CD4-positive, alpha-beta memory T cell (primary cell): ENCODE data around the gene PNCK. TPM values are rescaled to one million over a fixed set of nuclear protein-coding genes. Genes with fewer than 3 reads are reported as not detected.
"Not testable (repeated sequence)": the region's sequence is repeated elsewhere in the genome, so short reads cannot be mapped to it uniquely, and the experiment has no call there.

ENCODE experiments used
- CTCF ChIA-PET: fragments of 350-600 bp; sonication (Branson Sonifier 250); formaldehyde crosslinking; loops from one replicate; lab custom pipeline; 2021; ENCODE audit warnings: inconsistent platforms; ENCODE audit not compliant: partially characterized antibody; lab: Charles Lee
- POLR2A ChIA-PET: fragments of 350-600 bp; sonication (Branson Sonifier 250); formaldehyde crosslinking; loops from one replicate; lab custom pipeline; 2021; ENCODE audit not compliant: partially characterized antibody; lab: Charles Lee
- DNase-seq, 5 donors: peaks; one replicate each; pipeline versions ENCODE4 v3.0.0 to v3.0.0-alpha.2; 2020 to 2022; ENCODE audit warnings: mixed read lengths in 1 of 5
- H3K27ac ChIP-seq: one replicate; pipeline ENCODE4 v1.7.0; 2013; ENCODE audit warnings: low read depth, low read length
- H3K27me3 ChIP-seq: 2 replicates; pipeline ENCODE4 v1.7.0; 2013; ENCODE audit warnings: mild to moderate bottlenecking, low read length, moderate library complexity; ENCODE audit not compliant: insufficient read depth
- H3K36me3 ChIP-seq: 2 replicates; pipeline ENCODE4 v1.7.0; 2013; ENCODE audit warnings: mild to moderate bottlenecking, low read length, moderate library complexity; ENCODE audit not compliant: insufficient read depth
- H3K4me1 ChIP-seq: 2 replicates; pipeline ENCODE4 v1.7.0; 2013; ENCODE audit warnings: mild to moderate bottlenecking, low read length, moderate library complexity; ENCODE audit not compliant: insufficient read depth
- H3K4me3 ChIP-seq, 2 donors: one replicate each; pipeline ENCODE4 v1.7.0; 2013; ENCODE audit warnings: low read length in 2 of 2, mild to moderate bottlenecking in 1 of 2
- H3K9me3 ChIP-seq, 2 donors: one replicate each; pipeline ENCODE4 v1.7.0; 2013; ENCODE audit warnings: low read length in 2 of 2, control low read depth in 1 of 2; ENCODE audit not compliant: control insufficient read depth in 1 of 2
- H3K27ac Mint-ChIP-seq, 7 donors: one replicate each; pipeline ENCODE4 v1.8.0; 2020 to 2021; ENCODE audit warnings: mixed read lengths in 7 of 7, mild to moderate bottlenecking in 6 of 7, inconsistent platforms in 3 of 7, moderate library complexity in 3 of 7
- H3K27me3 Mint-ChIP-seq, 2 donors: one replicate each; pipeline ENCODE4 v1.8.0; 2020 to 2021; ENCODE audit warnings: mixed read lengths in 2 of 2
- H3K36me3 Mint-ChIP-seq, 2 donors: one replicate each; pipeline ENCODE4 v1.8.0; 2020 to 2021; ENCODE audit warnings: mixed read lengths in 2 of 2, inconsistent platforms in 1 of 2, mild to moderate bottlenecking in 1 of 2
- H3K4me1 Mint-ChIP-seq, 4 donors: one replicate each; pipeline ENCODE4 v1.8.0; 2020 to 2021; ENCODE audit warnings: mixed read lengths in 4 of 4, mild to moderate bottlenecking in 1 of 4
- H3K4me3 Mint-ChIP-seq, 8 donors: one replicate each; pipeline ENCODE4 v1.8.0; 2020 to 2021; ENCODE audit warnings: mixed read lengths in 8 of 8, mild to moderate bottlenecking in 7 of 8, moderate library complexity in 6 of 8, inconsistent platforms in 3 of 8
- H3K9me3 Mint-ChIP-seq, 8 donors: one replicate each; pipeline ENCODE4 v1.8.0; 2020 to 2021; ENCODE audit warnings: mixed read lengths in 8 of 8, mild to moderate bottlenecking in 5 of 8, inconsistent platforms in 3 of 8, moderate library complexity in 1 of 8
- intact Hi-C: fragments of 100-400 bp; cut with micrococcal nuclease; formaldehyde crosslinking; loops from one replicate; pipeline ENCODE4 v1.15.1; 2023
- polyA plus RNA-seq, 2 donors: library from polyadenylated mRNA; unstranded; fragments of 300-500 nt; fragmentation: Illumina TruSeq; gene quantifications; one replicate each; pipeline ENCODE4 v1.2.3, GENCODE V29; 2021
- total RNA-seq, 2 experiments: library from RNA; stranded (reverse); gene quantifications; one replicate each; pipeline ENCODE4 v1.2.3, GENCODE V29; 2021

Gene PNCK
- total and polyA plus RNA-seq, 4 experiments from 2014 or later, result not detected

DNA sequence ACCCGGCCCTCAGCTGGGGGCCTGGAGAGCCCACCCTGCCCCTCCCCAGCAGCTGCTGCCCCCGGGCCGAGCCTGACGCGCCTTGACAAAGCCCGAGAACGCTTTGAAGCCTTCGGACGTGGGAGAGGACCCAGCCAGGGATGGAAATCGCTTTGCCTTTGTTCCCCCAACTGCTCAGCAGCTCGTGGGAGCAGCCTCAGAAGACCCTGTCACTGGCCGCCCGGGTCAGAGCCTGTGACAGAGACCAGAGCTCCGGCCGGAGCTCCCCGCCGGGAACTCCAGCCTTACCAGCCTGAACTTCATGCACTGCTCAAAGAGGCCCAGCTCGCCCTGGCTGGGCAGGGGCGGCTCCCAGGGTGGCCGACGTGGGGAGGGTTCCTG lies 11.5 kb upstream of the PNCK start:
- no peaks in the 10 kb centered on the region for H3K27me3 ChIP-seq
- Mint-ChIP-seq H3K27ac (no peak overlapping the region), H3K9me3 (peaks cover 0 to 1% (median 0%) of the 10 kb centered on the region in 8 donors), H3K27me3 (no peaks in the 10 kb centered on the region), H3K4me3 (no peak overlapping the region), H3K4me1 (no peaks in the 10 kb centered on the region), H3K36me3 (no peaks in the 10 kb centered on the region)
- CTCF ChIA-PET, result interaction anchor here (0.6 to 1.6 kb wide), 4 partner anchors 23 to 743 kb away, joined by 3 to 4 read pairs (median 3); no protein-coding TSS in a partner anchor
- POLR2A ChIA-PET, result interaction anchor here (0.6 kb wide), 2 partner anchors 38 to 57 kb away, joined by 3 read pairs; no protein-coding TSS in a partner anchor
- H3K27ac ChIP-seq, result no peak overlapping the region
- H3K36me3 ChIP-seq, result no peaks in the 10 kb centered on the region
- no peak overlapping the region for H3K4me3 ChIP-seq
- H3K9me3 ChIP-seq, result no peaks in the 10 kb centered on the region
- no peaks in the 10 kb centered on the region for H3K4me1 ChIP-seq
- no peak for DNase-seq
- intact Hi-C loops, result loop anchor here (5.0 kb wide), 2 partner anchors 37 to 267 kb away; partner anchors contain the start of genes ABCD1 and BCAP31

DNA sequence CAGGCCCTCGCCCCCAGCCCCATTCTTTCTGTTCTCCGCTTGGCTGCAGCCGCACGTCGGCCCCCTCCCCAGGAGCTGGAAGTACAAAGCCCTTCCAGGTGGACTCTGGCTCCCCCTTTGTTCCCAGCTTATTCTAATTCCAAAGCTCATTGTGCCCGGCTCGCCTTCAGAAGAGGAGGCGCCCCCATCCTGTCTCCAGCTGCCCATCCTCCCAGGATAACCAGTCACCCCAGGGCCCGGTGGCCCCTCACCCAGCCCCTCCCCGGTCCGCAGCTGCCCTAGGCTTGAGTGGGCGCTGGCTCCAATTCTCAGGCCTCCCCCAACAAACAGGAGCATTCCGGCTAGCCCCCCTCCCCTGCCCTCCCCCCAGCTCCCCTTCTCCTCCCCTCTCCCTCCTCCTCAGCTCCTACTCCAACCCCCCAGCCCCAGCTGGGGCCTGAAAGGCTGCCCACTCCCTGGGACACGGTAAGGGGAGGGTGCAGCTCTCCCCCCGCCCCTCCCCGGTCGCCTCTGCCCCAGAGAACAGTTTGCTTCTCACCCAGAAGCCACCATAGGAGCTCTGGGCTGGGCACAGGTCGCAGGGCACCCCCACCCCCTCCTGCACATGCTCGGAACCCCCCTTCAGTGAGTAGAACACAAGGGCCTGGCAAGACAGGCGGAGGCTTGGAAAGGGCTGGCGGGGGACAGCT lies 11.0 kb upstream of the PNCK start:
- no peaks in the 10 kb centered on the region for H3K4me1 Mint-ChIP-seq
- peak in 1 of 5 donors; percentile 17 for DNase-seq
- Histone ChIP-seq H3K27ac (no peak overlapping the region), H3K27me3 (no peaks in the 10 kb centered on the region), H3K9me3 (no peaks in the 10 kb centered on the region), H3K36me3 (no peaks in the 10 kb centered on the region), H3K4me3 (no peak overlapping the region), H3K4me1 (no peaks in the 10 kb centered on the region)
- H3K27ac Mint-ChIP-seq, result no peak overlapping the region
- POLR2A ChIA-PET, result interaction anchor here (0.6 kb wide), 2 partner anchors 38 to 56 kb away, joined by 3 read pairs; no protein-coding TSS in a partner anchor
- H3K36me3 Mint-ChIP-seq, result no peaks in the 10 kb centered on the region
- intact Hi-C loops, result loop anchor here (5.0 kb wide), 2 partner anchors 38 to 268 kb away; partner anchors contain the start of genes ABCD1 and BCAP31
- H3K4me3 Mint-ChIP-seq, result no peak overlapping the region
- peaks cover 0 to 1% (median 0%) of the 10 kb centered on the region in 8 donors for H3K9me3 Mint-ChIP-seq
- H3K27me3 Mint-ChIP-seq, result peaks cover 0 to 2% of the 10 kb centered on the region in 2 donors
- CTCF ChIA-PET, result interaction anchor here (0.6 to 1.6 kb wide), 5 partner anchors 8 to 743 kb away, joined by 3 to 4 read pairs (median 3); no protein-coding TSS in a partner anchor

DNA sequence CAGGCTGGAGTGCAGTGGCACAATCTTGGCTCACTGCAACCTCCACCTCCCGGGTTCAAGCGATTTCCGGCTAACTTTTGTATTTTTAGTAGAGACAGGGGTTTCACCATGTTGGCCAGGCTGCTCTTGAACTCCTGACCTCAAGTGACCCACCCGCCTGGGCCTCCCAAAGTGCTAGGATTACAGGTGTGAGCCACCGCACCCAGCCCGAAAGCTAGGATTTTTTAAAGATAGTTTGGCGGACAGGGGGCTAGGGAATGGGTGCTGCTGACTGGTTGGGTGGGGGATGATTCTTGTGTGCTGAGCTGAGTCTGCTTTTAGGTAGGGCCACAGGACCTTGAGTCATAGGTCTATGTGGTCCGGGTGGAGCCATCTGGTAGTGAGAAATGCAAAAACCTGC lies 9.9 kb upstream of the PNCK start:
- intact Hi-C loops, CTCF ChIA-PET, H3K9me3 Mint-ChIP-seq, H3K36me3 ChIP-seq, H3K9me3 ChIP-seq, H3K36me3 Mint-ChIP-seq, DNase-seq, H3K4me1 Mint-ChIP-seq, H3K27me3 Mint-ChIP-seq, H3K4me3 Mint-ChIP-seq, POLR2A ChIA-PET, H3K4me1 ChIP-seq, H3K27ac ChIP-seq, H3K4me3 ChIP-seq, H3K27me3 ChIP-seq, H3K27ac Mint-ChIP-seq: not testable (repeated sequence)

DNA sequence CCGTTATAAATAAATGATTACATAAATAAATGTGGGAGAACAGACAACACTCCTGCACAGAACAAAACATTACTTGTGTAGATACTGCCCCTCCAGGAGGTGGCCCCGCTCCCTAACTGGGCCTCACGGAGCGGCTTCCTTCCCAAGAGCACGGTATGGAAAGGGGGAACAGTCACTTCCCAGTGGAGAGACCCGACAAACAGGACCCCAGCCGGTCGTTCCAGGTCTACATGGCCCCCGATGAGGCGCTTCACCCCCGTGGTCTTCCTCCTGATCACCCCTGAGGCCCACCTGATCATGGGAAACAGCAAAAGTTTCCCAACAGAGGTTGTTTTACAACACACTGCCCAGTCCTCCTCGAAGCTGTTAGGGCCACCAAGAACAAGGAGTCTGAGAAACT lies 7.6 kb upstream of the PNCK start:
- peaks cover under 1 to 2% of the 10 kb centered on the region in 2 donors for H3K27me3 Mint-ChIP-seq
- no peak for DNase-seq

DNA sequence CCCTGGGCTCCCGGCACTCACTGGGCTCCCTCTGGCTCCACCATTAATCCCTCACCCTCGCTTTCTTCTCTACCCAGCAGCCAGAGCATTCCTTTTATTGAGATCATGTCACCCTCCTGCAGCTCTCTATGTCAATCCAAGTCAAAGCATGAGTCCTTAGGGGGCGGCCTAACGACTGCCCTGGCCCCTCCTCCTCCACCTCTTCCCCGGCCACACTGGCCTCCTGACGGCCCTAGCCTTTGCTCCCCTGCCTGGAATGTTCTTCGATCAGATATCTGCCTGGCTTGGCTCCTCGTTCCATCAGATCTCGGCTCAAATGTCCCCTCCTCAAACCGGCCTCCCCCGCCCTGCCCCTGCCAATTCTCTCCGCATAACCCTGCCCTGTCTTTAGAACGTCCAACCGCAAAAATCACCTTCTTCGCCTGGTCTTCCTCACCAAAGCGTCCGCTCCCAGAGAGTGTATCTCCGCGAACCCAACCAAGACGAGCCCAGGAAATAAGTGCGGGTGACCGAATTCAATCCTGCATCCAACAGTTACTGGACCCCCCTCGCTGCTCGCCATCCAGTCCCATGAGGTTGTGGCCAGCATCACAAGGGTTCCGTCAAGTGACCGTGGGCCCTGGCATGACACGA lies 722 bp upstream of the PNCK start:
- H3K27me3 Mint-ChIP-seq, result peaks cover 14 to 16% of the 10 kb centered on the region in 2 donors
- Histone ChIP-seq H3K4me1 (no peaks in the 10 kb centered on the region), H3K36me3 (no peaks in the 10 kb centered on the region), H3K27ac (no peak overlapping the region), H3K9me3 (no peaks in the 10 kb centered on the region), H3K27me3 (no peaks in the 10 kb centered on the region), H3K4me3 (no peak overlapping the region)
- ChIA-PET CTCF (no interaction called here), POLR2A (no interaction called here)
- no peaks in the 10 kb centered on the region for H3K9me3 Mint-ChIP-seq
- peaks cover 0 to 7% (median 2%) of the 10 kb centered on the region in 4 donors for H3K4me1 Mint-ChIP-seq
- no peaks in the 10 kb centered on the region for H3K36me3 Mint-ChIP-seq
- intact Hi-C loops, result no loop called here
- DNase-seq, result no peak
- peak overlapping the region in 4 of 8 donors; percentile 32 to 66 (median 43) for H3K4me3 Mint-ChIP-seq
- peak overlapping the region in 1 of 7 donors; percentile 3 for H3K27ac Mint-ChIP-seq

More for the DNA sequence above, 7.6 kb upstream of the PNCK start:
- POLR2A ChIA-PET, result no interaction called here
- H3K27ac Mint-ChIP-seq, result no peak overlapping the region
- Histone ChIP-seq H3K27ac (no peak overlapping the region), H3K4me1 (no peaks in the 10 kb centered on the region), H3K27me3 (no peaks in the 10 kb centered on the region), H3K9me3 (no peaks in the 10 kb centered on the region), H3K4me3 (no peak overlapping the region), H3K36me3 (no peaks in the 10 kb centered on the region)
- CTCF ChIA-PET, result no interaction called here
- no peak overlapping the region for H3K4me3 Mint-ChIP-seq
- intact Hi-C loops, result no loop called here
- peaks cover 0 to 1% (median 0%) of the 10 kb centered on the region in 8 donors for H3K9me3 Mint-ChIP-seq
- H3K36me3 Mint-ChIP-seq, result no peaks in the 10 kb centered on the region
- H3K4me1 Mint-ChIP-seq, result no peaks in the 10 kb centered on the region

DNA sequence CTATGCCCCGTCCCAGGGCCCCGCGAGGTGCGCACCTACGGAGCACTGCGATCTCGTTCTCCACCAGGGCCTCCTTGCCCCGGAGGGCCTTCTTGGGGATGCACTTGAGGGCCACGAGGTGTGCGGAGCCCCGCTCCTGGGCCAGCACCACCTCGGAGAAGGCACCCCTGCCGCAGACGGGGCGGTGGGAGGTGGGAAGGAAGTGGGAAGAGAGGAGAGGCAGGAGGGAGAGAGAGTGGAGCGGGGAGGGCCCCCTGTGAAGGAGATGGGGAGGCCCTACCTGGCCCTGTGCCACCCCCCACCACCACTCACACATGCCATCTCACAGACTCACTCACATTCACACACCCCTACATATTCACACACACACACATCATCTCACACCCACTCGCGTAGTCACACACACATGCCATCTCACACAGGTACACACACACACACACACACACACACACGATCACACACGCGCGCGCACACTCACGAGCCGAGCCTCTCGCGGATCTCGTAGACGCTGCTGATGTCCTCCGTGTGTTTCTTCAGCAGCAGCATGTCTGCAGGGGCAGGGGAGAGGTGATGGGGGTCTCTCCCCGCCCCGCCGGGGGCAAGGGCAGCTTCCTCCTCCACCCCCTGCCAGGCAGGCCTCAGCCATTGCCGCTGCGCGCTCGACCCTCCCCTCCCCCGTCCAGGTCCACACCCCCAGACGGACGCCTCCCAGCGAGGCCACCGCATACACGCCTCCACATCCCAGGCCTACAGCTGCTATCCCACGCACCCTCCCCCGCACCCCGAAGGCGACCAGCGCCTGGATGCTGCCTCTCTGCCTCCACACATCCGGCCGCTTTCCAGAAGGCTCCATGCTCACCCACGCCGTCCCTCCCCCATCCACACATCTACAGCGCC lies 834 bp downstream of the PNCK start:
- no peak for DNase-seq
- H3K27me3 ChIP-seq, result no peaks in the 10 kb centered on the region
- CTCF ChIA-PET, result no interaction called here
- intact Hi-C loops, result no loop called here
- POLR2A ChIA-PET, result no interaction called here
- Mint-ChIP-seq H3K4me1 (peaks cover 2 to 13% (median 6%) of the 10 kb centered on the region in 4 donors), H3K27ac (no peak overlapping the region), H3K36me3 (no peaks in the 10 kb centered on the region), H3K4me3 (peak overlapping the region in 5 of 8 donors; percentile 29 to 54 (median 38)), H3K27me3 (peaks cover 16 to 18% of the 10 kb centered on the region in 2 donors), H3K9me3 (no peaks in the 10 kb centered on the region)
- H3K4me1 ChIP-seq, result no peaks in the 10 kb centered on the region
- H3K4me3 ChIP-seq, result no peak overlapping the region
- no peaks in the 10 kb centered on the region for H3K36me3 ChIP-seq
- H3K9me3 ChIP-seq, result no peaks in the 10 kb centered on the region
- H3K27ac ChIP-seq, result no peak overlapping the region
